Parathyroid adenoma (tissue), 2 donors: Measurements from ENCODE around the gene MRPS18B.
A peak's percentile ranks its signal among the peaks of the same experiment; 100 is the strongest.

Experiments
- H2AFZ ChIP-seq: fragments of 300-600 bp; sonication (generic); one replicate; pipeline ENCODE4 v1.7.0; 2017; ENCODE audit warnings: antibody characterized with exemption, mild to moderate bottlenecking
- H3K27ac ChIP-seq: fragments of 300-600 bp; sonication (generic); one replicate; pipeline ENCODE4 v1.7.0; 2017
- H3K27me3 ChIP-seq: fragments of 300-600 bp; sonication (generic); one replicate; pipeline ENCODE4 v1.7.0; 2017; ENCODE audit warnings: low read length; ENCODE audit not compliant: control insufficient read depth, insufficient read depth
- H3K36me3 ChIP-seq: fragments of 300-600 bp; sonication (generic); one replicate; pipeline ENCODE4 v1.7.0; 2017; ENCODE audit warnings: low read length; ENCODE audit not compliant: control insufficient read depth, insufficient read depth
- H3K4me1 ChIP-seq: fragments of 300-600 bp; sonication (generic); one replicate; pipeline ENCODE4 v1.7.0; 2017; ENCODE audit warnings: control low read depth
- H3K4me2 ChIP-seq: fragments of 300-600 bp; sonication (generic); one replicate; pipeline ENCODE4 v1.7.0; 2017; ENCODE audit warnings: low read length
- H3K4me3 ChIP-seq: fragments of 300-600 bp; sonication (generic); one replicate; pipeline ENCODE4 v1.7.0; 2017; ENCODE audit warnings: low read depth, low read length
- H3K79me2 ChIP-seq: fragments of 300-600 bp; sonication (generic); one replicate; pipeline ENCODE4 v1.7.0; 2017; ENCODE audit warnings: control low read depth
- H3K9ac ChIP-seq: fragments of 300-600 bp; sonication (generic); one replicate; pipeline ENCODE4 v1.7.0; 2017; ENCODE audit warnings: mild to moderate bottlenecking
- H3K9me3 ChIP-seq: fragments of 300-600 bp; sonication (generic); one replicate; pipeline ENCODE4 v1.7.0; 2017; ENCODE audit warnings: low read length; ENCODE audit not compliant: control insufficient read depth
- CTCF ChIP-seq: fragments of 300-600 bp; sonication (generic); IDR thresholded peaks from one replicate; pipeline ENCODE4 v1.7.0; 2017; ENCODE audit warnings: antibody characterized with exemption, mild to moderate bottlenecking
- donor health status: primary hyperparathyroidism.

The MRPS18B gene

DNA sequence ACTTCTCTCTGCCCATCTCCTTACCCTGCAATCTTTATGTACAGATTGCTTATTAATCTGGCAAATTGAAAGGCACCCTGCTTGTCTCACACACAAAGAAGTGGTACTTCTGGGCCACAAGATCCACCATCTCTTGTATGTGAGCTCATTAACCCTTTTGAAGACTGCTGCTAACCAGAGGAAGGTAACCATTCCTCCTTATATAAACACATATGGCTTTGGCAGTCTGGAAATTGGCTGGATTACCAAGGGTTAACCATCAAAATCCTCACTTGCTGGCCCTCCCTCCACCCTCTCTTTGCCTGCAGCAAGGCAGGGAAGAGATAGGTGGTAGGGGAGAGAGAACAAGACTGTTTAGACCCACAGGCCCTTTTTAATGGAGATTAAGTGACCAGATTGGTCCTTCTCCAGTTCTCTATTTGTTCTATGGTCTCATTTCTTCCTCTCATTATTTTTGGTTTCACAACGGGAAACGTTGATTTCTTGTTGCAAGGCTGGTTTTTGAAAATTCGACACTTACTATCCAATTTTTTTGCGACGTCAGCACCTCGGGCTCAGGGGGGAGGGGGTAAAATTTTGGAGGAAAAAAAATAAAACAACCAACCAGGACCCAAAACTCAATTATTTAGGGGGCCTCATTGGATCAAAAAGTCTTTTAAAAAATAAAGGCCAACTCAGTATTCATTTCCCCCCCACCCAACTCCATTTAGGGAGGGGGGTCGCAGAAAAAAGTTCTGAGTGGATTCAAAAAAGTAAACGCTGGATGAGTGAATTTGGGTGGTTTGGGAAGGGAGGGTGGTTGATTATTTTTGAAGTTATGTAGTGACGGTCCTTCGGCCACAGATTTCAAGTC lies 1.5 kb upstream of the MRPS18B start:
- Histone ChIP-seq H3K27me3 (no peaks in the 10 kb centered on the region), H3K9ac (peak overlapping the region; percentile 98), H3K36me3 (peaks cover 15% of the 10 kb centered on the region), H3K4me3 (peak overlapping the region; percentile 100), H3K79me2 (peaks cover 33% of the 10 kb centered on the region), H3K4me2 (peak overlapping the region; percentile 99), H2AFZ (no peak overlapping the region), H3K27ac (peak overlapping the region; percentile 98), H3K9me3 (no peaks in the 10 kb centered on the region), H3K4me1 (peaks cover 22% of the 10 kb centered on the region)
- no peak for TF ChIP-seq CTCF

DNA sequence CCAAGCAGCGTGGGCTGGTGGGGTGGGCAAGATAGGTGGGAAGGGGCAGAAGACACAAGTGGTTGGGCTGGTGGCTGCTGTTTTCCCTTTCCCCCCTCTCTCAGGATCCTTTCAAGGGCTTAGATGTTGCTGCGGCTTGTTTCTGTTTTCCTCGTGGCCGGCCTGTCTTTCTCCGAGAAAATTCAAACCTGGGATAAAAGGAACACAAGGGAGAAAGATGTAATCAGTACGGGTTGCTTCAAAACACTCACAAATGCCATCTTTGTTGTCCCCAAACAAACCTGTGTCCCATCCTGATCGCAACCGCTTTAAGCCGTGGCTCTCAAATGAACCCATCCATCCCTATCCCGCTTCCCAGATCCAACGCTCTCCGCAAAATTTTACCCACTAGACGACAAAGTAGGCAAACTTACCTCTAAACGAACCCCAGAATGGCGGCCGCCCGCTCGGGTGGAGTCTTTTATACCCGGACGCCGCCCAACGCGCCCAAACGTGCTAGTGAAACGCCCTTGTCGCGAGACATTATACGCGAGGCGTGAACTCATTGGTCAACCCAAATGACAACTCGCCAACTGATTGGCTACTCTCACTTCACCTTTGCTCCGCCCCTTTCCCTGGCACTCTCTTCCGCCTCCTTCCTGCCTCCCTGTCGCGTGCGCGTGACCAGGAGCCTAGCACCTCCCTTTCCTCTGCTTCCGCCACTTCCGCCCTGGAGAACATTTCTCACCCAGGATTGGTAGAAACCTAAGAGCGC lies 652 bp upstream of the MRPS18B start, which contains the start of gene PPP1R10:
PPP1R10 (minus strand) TSS at position 433 of the 754 bp plus-strand sequence. CDS start 7,299 bp downstream, outside the sequence.
- peak within 1 kb of the TSS; percentile 100 for H3K4me3 ChIP-seq
- TF ChIP-seq CTCF = no peak
- peaks cover 33% of the 10 kb centered on the region for H3K79me2 ChIP-seq
- no peaks in the 10 kb centered on the region for H3K9me3 ChIP-seq
- H3K36me3 ChIP-seq = peaks cover 15% of the 10 kb centered on the region
- peak within 1 kb of the TSS; percentile 98 for H3K9ac ChIP-seq
- H3K4me1 ChIP-seq = peaks cover 19% of the 10 kb centered on the region
- H3K27me3 ChIP-seq = no peaks in the 10 kb centered on the region
- peak within 1 kb of the TSS; percentile 81 for H2AFZ ChIP-seq
- peak within 1 kb of the TSS; percentile 98 for H3K27ac ChIP-seq
- H3K4me2 ChIP-seq = peak within 1 kb of the TSS; percentile 99

DNA sequence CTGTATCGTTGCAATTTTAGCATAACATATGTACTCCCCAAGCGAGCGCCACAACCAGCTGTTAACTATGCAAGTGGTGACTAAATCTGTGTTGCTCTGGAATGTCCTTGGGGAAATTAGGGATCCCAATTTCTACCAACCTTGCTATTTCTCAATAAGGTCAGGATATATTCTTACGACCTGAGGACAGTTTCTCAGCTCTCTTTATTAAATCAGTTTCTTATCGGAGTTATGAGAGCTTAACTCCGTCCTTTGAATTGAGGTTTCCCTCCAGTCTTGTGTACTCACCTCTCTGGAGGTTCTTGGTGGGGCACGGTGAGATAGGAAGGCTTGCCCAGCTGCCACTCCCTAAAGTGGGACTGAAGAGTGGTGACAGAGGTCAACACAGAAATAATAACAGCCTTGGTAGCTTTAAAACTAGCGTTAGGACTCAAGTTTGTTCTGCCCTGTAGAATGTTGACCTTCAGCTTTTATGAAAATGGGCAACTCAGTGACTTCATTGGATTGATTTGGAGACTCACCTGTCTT lies 694 bp downstream of the MRPS18B start:
- Histone ChIP-seq H3K9ac (peak overlapping the region; percentile 22), H3K27ac (peak overlapping the region; percentile 98), H3K4me1 (peaks cover 8% of the 10 kb centered on the region), H3K79me2 (peaks cover 33% of the 10 kb centered on the region), H3K27me3 (no peaks in the 10 kb centered on the region), H3K36me3 (peaks cover 15% of the 10 kb centered on the region), H3K4me3 (peak overlapping the region; percentile 100), H2AFZ (peak overlapping the region; percentile 81), H3K4me2 (peak overlapping the region; percentile 86), H3K9me3 (no peaks in the 10 kb centered on the region)
- no peak for TF ChIP-seq CTCF

- no peak overlapping the region for H3K4me3 ChIP-seq
- no peak overlapping the region for H2AFZ ChIP-seq
- peaks cover 15% of the 10 kb centered on the region for H3K36me3 ChIP-seq
- peaks cover 33% of the 10 kb centered on the region for H3K79me2 ChIP-seq
- TF ChIP-seq CTCF = no peak
- H3K4me1 ChIP-seq = peaks cover 3% of the 10 kb centered on the region
- H3K4me2 ChIP-seq = no peak overlapping the region
- no peak overlapping the region for H3K9ac ChIP-seq
- no peak overlapping the region for H3K27ac ChIP-seq
- H3K9me3 ChIP-seq = no peaks in the 10 kb centered on the region
- no peaks in the 10 kb centered on the region for H3K27me3 ChIP-seq
Measured at GRCh38 chr6:30619561-30619960, 1.9 kb downstream of the MRPS18B start.
